Hematopoietic multipotent progenitor cell treated with erythropoietin and hydrocortisone succinate and interleukin-3 and kit ligand, for 8 days (in vitro differentiated cells): ENCODE results near the gene TDP1.
"Not testable (repeated sequence)": the region's sequence is repeated elsewhere in the genome, so short reads cannot be mapped to it uniquely, and the experiment has no call there.

Experiments
- DNase-seq: peaks from one replicate; pipeline ENCODE4 v3.0.0-alpha.2; 2015

The TDP1 gene

DNA sequence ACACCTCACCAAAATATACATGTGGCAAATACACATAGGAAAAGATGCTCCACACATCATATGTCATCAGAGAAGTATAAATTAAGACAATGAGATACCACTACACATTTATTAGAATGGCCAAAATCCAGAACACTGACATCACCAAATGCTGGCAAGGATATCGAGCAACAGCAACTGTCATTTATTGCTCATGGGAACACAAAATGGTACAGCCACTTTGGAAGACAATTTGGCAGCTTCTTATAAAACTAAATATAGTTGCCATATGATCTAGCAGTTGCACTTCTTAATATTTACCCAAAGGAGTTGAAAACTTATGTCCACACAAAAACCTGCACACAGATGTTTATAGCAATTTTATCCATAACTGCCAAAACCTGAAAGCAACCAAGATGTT lies 99.1 kb downstream of the TDP1 start:
- DNase-seq = no peak

DNA sequence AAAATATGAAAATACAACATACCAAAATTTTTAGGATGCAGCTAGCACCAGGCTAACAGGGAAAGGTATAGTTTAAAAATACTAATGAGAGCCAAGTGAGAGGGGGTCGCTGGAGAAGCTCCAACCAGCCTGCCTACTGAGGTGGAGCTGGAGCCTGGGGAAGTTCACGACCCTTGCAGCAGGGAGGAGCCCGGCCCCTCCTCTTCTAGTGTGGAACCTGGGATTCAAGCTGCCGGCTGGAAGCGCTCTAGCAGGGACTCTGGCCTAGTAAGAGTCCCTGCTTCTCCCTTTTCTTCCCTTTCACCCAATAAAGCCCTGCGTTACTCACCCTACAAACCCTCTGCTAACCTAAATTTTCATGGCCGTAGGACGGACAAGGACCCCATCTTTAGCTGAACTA lies 101.1 kb downstream of the TDP1 start:
- no peak for DNase-seq

DNA sequence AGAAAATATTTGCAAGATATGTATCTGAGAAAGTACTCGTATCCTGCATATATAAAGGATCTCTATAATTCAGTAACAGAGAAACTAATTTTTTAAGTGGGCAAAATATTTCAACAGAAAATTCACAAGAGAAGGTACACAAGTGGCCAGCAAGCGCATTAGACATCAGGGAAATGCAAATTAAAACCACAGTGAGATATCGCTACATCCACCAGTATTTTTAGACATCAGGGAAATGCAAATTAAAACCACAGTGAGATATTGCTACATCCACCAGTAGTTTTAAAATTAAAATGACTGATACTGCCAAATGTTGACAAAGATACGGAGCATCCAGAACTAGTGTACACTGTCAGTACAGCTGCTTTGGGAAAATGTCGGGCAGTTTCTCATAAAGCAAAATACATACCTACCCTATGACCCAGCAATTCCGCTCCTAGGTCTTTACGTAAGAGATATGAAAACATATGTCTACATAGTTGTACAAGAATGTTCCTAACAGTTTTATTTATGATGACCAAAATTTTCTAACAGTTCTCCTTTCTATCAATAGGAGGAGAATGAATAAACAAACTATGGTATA lies 103.2 kb downstream of the TDP1 start:
- no peak for DNase-seq

DNA sequence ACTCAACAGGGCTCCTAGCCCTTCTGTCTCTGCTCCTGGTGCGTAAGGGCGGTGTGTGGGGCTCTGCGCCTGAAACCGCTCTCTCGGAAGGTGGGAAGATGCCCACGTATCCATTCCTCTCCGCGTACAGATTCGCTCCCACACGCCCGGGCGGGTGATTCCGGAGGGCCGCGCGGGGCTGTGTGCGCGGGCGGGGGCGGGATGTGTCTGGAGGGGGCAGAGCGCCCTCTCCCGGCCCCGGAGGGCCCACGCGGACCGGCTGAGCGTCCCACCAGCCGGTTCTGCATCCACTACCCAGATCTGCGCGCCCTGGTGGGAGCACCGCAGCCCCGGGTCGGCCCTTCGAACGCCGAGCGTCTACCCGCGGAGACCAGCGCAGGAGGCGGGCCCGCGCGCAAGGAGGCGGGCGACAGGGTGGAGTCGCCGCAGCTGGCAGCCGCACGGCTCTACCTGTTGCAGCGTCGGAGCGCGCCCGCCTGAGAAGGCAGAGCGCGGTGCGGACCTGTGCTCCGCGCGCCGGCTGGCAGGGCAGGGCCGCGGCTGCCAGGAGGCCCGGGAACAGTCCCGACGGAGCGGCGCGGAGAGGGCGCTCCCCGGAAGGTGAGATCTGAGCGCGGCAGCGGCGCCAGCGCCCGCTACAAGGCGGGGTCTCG lies 104.7 kb downstream of the TDP1 start:
- peak; percentile 34 for DNase-seq

DNA sequence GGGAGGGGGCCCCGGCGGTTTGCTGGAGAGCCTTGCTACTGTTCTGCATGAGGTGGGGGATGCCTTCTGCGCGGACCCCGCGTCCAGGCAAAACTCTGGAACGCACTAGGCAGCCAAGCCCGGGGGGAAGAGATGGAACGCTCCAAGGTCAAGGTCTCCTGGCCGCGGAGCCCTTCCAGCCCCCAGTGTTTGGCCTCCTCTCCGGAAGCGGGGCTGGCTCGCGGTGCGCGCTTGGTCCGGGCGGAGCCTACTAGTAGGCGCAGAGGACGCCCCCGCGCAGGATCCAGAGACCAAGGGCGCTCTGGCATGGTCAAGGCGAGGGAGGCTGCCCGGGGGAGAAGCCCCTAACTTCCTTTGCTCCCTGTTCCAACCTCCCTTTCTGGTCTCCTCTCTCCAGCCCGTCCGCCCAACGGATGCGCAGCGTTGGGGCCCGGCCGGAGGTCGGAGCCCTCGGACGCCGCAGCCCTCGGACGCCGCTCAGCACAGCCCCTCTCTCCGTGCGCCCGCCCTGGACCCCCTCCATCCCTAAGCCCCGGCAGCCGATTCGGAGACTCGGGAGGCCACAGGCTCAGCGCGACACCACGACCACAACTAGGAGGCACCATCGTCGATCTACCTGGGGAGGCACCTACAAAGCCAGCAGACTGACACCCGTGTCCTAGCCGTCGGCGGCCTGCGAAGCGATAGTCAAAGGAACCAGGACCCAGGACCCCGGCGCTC lies 105.4 kb downstream of the TDP1 start:
- DNase-seq = no peak

DNA sequence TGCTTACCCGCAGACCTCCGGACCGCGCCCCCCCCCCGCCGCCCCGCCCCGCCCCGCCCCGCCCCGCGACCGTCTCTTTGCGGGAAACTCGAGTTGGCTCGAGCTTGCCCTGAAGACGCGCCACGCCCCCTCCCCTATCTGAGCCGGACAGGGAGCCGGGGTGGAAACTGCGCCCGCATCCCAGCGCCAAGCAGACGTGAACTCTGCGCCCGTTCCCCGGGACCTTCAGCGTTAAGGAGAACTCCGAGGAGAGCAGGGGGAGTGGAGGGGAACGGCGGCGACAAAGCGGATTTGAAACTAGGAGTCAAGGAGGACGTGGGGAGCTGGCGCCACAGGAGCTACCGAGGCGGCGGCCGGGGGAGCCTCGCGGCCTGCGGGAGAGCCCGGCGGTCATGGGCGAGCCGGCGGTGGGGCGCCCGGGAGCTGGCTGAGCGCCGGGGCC lies 106.0 kb downstream of the TDP1 start, which contains the start of gene KCNK13:
KCNK13 (plus strand) TSS at position 310 of the 442 bp plus-strand sequence. CDS start 212 bp downstream, outside the sequence.
- DNase-seq = no peak

DNA sequence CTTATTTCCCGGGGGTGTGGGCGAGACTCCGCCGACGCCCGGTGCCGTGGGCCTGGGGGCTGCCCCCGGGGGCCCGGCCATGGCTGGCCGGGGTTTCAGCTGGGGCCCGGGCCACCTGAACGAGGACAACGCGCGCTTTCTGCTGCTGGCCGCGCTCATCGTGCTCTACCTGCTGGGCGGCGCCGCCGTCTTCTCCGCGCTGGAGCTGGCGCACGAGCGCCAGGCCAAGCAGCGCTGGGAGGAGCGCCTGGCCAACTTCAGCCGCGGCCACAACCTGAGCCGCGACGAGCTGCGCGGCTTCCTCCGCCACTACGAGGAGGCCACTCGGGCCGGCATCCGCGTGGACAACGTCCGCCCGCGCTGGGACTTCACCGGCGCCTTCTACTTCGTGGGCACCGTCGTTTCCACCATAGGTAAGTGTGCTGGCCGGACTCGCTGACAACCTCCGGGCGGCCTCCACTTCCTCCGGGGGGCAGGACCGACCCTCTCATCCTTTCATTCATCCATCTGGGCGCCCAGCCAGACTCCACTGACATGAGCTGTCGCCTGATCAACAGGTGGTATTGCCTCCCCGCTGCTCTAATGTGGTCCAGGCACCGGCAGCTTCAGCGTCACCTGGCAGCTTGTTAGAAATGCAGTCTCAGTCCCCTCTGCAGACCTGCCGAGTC lies 106.5 kb downstream of the TDP1 start:
- no peak for DNase-seq

DNA sequence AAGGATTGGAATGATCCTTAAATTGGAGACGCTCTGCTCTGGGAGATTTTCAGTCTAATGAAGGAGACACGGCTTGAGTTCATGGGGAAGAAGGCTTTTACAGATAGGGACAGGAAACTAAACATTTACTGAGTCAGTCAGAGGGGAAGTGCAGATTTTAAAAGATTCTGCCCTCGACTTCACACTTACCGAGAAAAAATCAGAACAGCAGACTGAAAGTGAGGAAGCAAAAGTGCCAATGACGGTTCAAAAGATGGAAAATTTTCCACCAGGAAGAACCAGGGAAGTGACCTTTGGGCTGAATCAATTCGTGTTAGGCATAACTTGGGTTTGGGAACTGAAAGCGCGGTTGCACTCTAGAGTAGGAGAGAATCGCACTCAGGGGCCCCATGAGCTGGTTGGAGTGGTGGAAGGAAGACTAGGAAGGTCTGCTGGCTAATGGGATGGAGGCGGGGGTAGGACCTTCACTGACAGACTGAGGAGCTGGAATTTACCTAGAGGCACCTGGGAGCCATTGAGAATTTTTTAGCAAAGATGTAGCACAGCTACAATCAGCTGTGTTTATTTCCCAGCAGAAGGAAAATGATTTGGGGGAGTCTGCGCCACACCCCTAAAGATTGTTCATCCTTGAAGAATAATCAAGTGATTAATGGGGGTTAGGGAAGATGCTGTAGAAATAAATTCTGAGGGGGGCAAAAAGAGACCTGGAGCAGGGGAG lies 107.3 kb downstream of the TDP1 start:
- DNase-seq = no peak

DNA sequence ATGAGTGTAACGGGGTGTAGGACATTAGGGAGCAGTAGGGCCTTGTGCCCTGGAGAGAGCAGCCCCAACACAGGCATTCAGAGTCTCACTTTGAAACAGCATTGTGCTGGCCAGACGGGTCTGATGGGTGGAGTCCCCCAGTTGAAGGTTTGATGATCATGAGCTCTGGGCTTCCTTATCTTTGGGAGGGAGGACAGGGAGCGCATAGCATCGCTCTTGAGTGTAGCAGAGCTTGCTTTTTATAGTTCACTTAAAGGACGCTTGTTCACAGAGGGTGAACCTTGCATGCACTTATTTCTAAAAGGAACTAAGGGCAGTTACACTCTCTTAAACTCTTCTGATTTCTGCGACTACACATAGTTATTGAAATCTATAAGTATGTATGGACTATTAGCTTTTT lies 116.6 kb downstream of the TDP1 start:
- DNase-seq = no peak

DNA sequence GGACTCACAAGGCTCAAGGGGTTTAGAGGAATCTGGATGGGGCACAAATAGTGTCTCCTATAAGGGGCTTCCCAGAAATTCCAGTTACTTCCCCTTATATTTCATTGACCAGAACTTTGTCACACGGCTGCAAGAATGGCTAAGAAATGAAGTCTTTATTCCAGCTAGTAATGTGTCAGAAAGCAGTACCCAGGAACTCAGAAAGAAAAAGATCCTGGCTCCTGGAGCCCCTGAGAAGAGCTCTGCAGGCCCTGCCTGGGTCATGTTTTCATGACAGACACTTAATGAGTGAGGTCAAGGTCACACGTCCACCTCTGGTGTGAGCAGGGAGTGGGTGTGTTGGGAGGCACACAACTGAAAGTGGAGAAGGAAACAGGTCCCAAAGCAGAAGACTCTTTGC lies 123.8 kb downstream of the TDP1 start:
- no peak for DNase-seq

DNA sequence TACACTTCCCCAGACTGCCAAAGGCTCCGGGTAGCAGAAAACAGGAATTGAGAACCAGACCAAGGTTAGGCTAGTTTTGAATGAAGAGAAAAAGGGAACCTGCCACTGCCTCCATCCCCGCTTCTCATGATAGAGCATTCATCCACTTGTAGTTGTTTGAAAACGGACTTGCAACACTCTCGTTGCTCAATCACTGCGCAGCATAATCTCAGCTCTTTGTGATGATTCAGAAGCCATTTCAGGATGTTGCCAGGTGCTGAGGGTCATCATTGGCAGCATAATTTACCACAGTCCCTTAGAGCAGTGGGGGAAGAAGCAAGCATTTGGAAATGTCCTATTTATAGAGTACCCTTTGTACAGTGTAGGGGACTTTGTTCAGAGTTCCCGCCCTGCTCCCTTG lies 131.7 kb downstream of the TDP1 start:
- DNase-seq = no peak

DNA sequence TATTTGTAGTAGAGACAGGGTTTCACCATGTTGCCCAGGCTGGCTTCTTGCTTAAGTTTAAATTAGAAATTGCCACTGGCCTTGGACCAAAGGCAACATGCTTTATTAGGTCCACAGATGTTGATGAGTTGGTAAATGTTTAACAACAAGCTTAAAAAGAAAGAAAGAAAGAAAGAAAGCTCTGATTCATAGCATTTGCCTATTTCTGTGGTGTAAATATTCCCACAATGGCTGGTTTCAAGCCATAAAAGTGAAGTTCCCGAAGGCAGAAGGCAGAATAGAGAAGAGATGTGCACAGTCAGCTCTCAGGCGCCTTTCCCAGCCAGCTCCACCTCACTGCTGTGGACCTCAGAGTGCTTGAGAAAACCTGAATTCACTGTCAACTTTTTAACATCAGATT lies 132.4 kb downstream of the TDP1 start:
- no peak for DNase-seq

DNA sequence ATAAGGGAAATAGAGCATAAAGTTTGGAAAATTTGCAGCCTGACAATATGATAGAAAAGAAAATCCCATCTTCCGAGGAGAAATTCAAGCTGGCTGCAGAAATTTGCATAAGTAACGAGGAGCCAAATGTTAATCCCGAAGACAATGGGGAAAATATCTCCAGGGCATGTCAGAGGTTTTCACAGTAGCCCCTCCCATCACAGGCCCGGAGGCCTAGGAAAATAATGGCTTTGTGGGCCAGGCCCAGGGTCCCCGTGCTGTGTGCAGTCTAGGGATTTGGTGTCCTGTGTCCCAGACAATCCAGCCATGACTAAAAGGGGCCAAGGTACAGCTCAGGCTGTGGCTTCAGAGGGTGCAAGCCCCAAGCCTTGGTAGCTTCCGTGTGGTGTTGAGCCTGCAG lies 133.8 kb downstream of the TDP1 start:
- not testable (repeated sequence) for DNase-seq

DNA sequence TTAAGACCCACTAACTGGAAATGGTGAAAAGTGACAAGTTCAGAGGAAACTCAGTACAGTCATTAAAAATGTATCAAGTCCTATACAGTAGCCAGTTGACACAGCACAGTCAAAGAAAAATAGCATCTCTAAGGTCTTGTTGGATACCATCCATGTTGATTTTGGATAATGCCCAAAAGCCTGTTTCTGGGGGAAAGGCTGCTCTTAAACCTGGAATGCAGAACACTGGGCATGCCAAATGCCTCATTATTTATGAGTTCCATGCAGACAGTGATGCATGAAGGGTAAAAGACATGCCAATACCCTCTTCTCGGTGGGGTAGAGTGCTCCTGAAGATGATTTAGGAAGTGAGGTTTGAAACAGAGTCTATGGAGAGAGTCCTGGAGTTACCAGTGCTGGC lies 135.7 kb downstream of the TDP1 start:
- no peak for DNase-seq

DNA sequence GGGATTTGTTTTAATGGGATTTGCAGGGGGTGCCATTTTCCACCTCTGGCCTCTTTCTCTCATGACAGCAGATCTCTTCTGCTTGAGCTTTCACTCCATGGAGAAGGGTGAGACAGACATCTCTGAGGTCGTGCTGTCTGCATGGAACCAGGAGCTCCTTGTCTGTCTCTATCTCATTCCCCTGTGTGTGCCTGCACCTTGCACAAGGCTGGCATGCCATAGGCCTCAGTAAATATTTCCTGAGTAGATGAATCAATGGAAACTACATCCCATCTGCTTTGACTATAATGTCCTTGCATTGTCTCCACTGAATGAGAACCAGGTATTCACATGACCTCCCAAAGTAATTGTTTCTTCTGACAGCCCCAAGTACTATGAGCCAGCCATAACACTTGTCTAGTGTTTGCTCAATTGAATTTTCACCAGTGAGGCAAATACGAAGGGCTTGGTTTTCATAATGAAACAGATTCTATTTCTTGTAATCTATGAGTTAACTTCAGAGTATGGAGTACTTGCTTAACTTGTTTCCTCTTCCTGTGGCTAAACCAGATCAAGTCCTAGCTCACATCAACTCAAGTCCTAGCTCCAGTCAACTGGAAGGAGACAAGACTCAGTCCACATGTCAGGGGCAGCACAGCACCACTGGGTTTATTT lies 138.3 kb downstream of the TDP1 start:
- no peak for DNase-seq
